ENCODE data around the gene ATL2.

DNA sequence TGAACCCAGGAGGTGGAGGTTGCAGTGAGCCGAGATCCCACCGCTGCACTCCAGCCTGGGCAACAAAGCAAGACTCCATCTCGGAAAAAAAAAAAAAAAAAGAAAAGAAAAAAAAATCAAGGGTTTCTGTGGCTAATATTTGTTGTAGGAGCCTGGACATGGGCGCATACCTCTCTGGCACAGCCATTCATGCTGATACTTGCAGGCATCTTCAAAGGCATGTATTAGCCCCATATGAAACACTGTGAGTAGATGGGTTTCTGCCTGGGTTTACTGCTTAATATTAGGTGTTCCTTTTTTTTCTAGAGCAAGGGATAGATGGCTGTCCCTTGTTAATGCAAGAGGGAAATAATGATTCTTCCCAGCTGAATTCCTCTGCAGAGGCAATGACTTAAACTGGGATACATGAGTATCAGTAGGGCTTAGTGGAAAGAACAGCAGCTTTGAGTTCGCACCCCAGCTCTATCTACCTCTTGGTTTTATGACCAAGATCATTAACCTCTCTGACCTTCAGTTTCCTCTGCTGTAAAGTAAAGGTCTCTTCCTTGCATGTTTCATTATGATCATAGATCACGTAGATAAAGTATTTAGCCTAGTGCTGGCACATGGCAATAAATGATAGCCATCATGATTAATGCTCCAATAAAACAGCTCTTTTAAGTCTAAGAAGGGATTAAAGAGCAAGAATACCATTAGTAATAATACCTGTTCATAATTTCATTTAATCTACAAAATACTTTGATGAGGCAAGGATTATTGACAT is 4.5 kb upstream of the ATL2 start:
- TF ChIP-seq, protein P1, sequence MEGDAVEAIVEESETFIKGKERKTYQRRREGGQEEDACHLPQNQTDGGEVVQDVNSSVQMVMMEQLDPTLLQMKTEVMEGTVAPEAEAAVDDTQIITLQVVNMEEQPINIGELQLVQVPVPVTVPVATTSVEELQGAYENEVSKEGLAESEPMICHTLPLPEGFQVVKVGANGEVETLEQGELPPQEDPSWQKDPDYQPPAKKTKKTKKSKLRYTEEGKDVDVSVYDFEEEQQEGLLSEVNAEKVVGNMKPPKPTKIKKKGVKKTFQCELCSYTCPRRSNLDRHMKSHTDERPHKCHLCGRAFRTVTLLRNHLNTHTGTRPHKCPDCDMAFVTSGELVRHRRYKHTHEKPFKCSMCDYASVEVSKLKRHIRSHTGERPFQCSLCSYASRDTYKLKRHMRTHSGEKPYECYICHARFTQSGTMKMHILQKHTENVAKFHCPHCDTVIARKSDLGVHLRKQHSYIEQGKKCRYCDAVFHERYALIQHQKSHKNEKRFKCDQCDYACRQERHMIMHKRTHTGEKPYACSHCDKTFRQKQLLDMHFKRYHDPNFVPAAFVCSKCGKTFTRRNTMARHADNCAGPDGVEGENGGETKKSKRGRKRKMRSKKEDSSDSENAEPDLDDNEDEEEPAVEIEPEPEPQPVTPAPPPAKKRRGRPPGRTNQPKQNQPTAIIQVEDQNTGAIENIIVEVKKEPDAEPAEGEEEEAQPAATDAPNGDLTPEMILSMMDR (IDR thresholded peaks at IDR 0.05; ENCODE audit: poor library complexity) = no peak
- TF ChIP-seq EZH2 (IDR thresholded peaks at IDR 0.05; ENCODE audit: borderline replicate concordance) = no peak

Data from hepatocyte (in vitro differentiated cells).